ENCODE measurements around the gene KDM1A. TPM values are rescaled to one million over a fixed set of nuclear protein-coding genes. Genes with fewer than 3 reads are reported as not detected.

KDM1A gene

GRCh38 chr1:23126200-23126599 lies 106.9 kb downstream of the KDM1A start:
- H4K8ac ChIP-seq (ENCODE audit: low read depth, low read length): no peak overlapping the region
- no peak overlapping the region for H4K5ac ChIP-seq (ENCODE audit: low read length)
- H3K79me1 ChIP-seq (ENCODE audit: low read length): peaks cover 21% of the 10 kb centered on the region
- H3K9ac ChIP-seq (ENCODE audit: low read length): no peak overlapping the region
- H2BK5ac ChIP-seq (ENCODE audit: low read length): no peak overlapping the region
- H3K23ac ChIP-seq (ENCODE audit: low read length): no peak overlapping the region
- no peak overlapping the region for H3K27ac ChIP-seq (ENCODE audit: low read depth, low read length)
- H3K36me3 ChIP-seq (ENCODE audit: control insufficient read depth, insufficient read depth, low read length): no peaks in the 10 kb centered on the region
- H3K4me1 ChIP-seq (ENCODE audit: control insufficient read depth, low read depth, low read length): peaks cover 6% of the 10 kb centered on the region
- no peak overlapping the region for H2BK15ac ChIP-seq (replicated peaks; ENCODE audit: low read depth)
- DNase-seq: no peak
- no peak overlapping the region for H3K18ac ChIP-seq (ENCODE audit: low read length)
- peaks cover 39% of the 10 kb centered on the region for H3K79me2 ChIP-seq (ENCODE audit: control insufficient read depth, insufficient read depth, low read length)
- no peak overlapping the region for H3K4me2 ChIP-seq (ENCODE audit: low read length)
- H2BK120ac ChIP-seq (ENCODE audit: low read depth, low read length): no peak overlapping the region
- no peak overlapping the region for H3K56ac ChIP-seq (ENCODE audit: low read length)
- H2AK5ac ChIP-seq (ENCODE audit: low read length): no peak overlapping the region
- no peaks in the 10 kb centered on the region for H3K27me3 ChIP-seq (ENCODE audit: insufficient read depth, low read length, poor library complexity)
- H3K4me3 ChIP-seq (ENCODE audit: low read length): no peak overlapping the region
- no peak overlapping the region for H3K4ac ChIP-seq (ENCODE audit: low read depth, low read length)
- no CpG with 5 or more reads among the region's 1 CpG for WGBS (ENCODE audit: extremely low coverage, insufficient coverage, low lambda C conversion rate)

GRCh38 chr1:23126801-23127200 lies 107.5 kb downstream of the KDM1A start:
- Histone ChIP-seq H3K18ac (ENCODE audit: low read length) (no peak overlapping the region), H2BK15ac (replicated peaks; ENCODE audit: low read depth) (no peak overlapping the region), H3K4me1 (ENCODE audit: control insufficient read depth, low read depth, low read length) (peaks cover 6% of the 10 kb centered on the region), H4K5ac (ENCODE audit: low read length) (no peak overlapping the region), H3K4ac (ENCODE audit: low read depth, low read length) (no peak overlapping the region), H3K36me3 (ENCODE audit: control insufficient read depth, insufficient read depth, low read length) (no peaks in the 10 kb centered on the region), H3K4me3 (ENCODE audit: low read length) (no peak overlapping the region), H3K27ac (ENCODE audit: low read depth, low read length) (no peak overlapping the region), H3K4me2 (ENCODE audit: low read length) (no peak overlapping the region), H2BK5ac (ENCODE audit: low read length) (no peak overlapping the region), H2BK120ac (ENCODE audit: low read depth, low read length) (no peak overlapping the region), H3K23ac (ENCODE audit: low read length) (no peak overlapping the region), H3K79me2 (ENCODE audit: control insufficient read depth, insufficient read depth, low read length) (peaks cover 38% of the 10 kb centered on the region), H3K56ac (ENCODE audit: low read length) (no peak overlapping the region), H2AK5ac (ENCODE audit: low read length) (no peak overlapping the region), H3K27me3 (ENCODE audit: insufficient read depth, low read length, poor library complexity) (no peaks in the 10 kb centered on the region), H4K8ac (ENCODE audit: low read depth, low read length) (no peak overlapping the region), H3K79me1 (ENCODE audit: low read length) (peaks cover 22% of the 10 kb centered on the region), H3K9ac (ENCODE audit: low read length) (no peak overlapping the region)
- no peak for DNase-seq
- no CpG with 5 or more reads among the region's 3 CpGs for WGBS (ENCODE audit: extremely low coverage, insufficient coverage, low lambda C conversion rate)

- no peaks in the 10 kb centered on the region for H3K27me3 ChIP-seq (ENCODE audit: insufficient read depth, low read length, poor library complexity)
- no peak overlapping the region for H2AK5ac ChIP-seq (ENCODE audit: low read length)
- H4K5ac ChIP-seq (ENCODE audit: low read length): no peak overlapping the region
- no peak overlapping the region for H2BK120ac ChIP-seq (ENCODE audit: low read depth, low read length)
- H3K4ac ChIP-seq (ENCODE audit: low read depth, low read length): no peak overlapping the region
- peaks cover 38% of the 10 kb centered on the region for H3K79me2 ChIP-seq (ENCODE audit: control insufficient read depth, insufficient read depth, low read length)
- H4K8ac ChIP-seq (ENCODE audit: low read depth, low read length): no peak overlapping the region
- H3K4me2 ChIP-seq (ENCODE audit: low read length): no peak overlapping the region
- H3K18ac ChIP-seq (ENCODE audit: low read length): no peak overlapping the region
- no peak overlapping the region for H3K56ac ChIP-seq (ENCODE audit: low read length)
- no peak overlapping the region for H2BK5ac ChIP-seq (ENCODE audit: low read length)
- no peak overlapping the region for H3K27ac ChIP-seq (ENCODE audit: low read depth, low read length)
- H3K36me3 ChIP-seq (ENCODE audit: control insufficient read depth, insufficient read depth, low read length): no peaks in the 10 kb centered on the region
- H3K4me1 ChIP-seq (ENCODE audit: control insufficient read depth, low read depth, low read length): no peaks in the 10 kb centered on the region
- peaks cover 10% of the 10 kb centered on the region for H3K79me1 ChIP-seq (ENCODE audit: low read length)
- no peak overlapping the region for H3K4me3 ChIP-seq (ENCODE audit: low read length)
- no peak for DNase-seq
- no peak overlapping the region for H3K9ac ChIP-seq (ENCODE audit: low read length)
- no peak overlapping the region for H3K23ac ChIP-seq (ENCODE audit: low read length)
- no peak overlapping the region for H2BK15ac ChIP-seq (replicated peaks; ENCODE audit: low read depth)
Measured at GRCh38 chr1:23129846-23130245, 110.6 kb downstream of the KDM1A start.

GRCh38 chr1:23132033-23132432 lies 112.8 kb downstream of the KDM1A start:
- Histone ChIP-seq H3K27ac (ENCODE audit: low read depth, low read length) (no peak overlapping the region), H2BK15ac (replicated peaks; ENCODE audit: low read depth) (no peak overlapping the region)

More at GRCh38 chr1:23132033-23132432, 112.8 kb downstream of the KDM1A start:
- no peak overlapping the region for H2AK5ac ChIP-seq (ENCODE audit: low read length)
- no peaks in the 10 kb centered on the region for H3K36me3 ChIP-seq (ENCODE audit: control insufficient read depth, insufficient read depth, low read length)
- H3K27me3 ChIP-seq (ENCODE audit: insufficient read depth, low read length, poor library complexity): no peaks in the 10 kb centered on the region
- H3K4me2 ChIP-seq (ENCODE audit: low read length): no peak overlapping the region
- DNase-seq: no peak
- H3K4me3 ChIP-seq (ENCODE audit: low read length): no peak overlapping the region
- H4K5ac ChIP-seq (ENCODE audit: low read length): no peak overlapping the region
- no peak overlapping the region for H4K8ac ChIP-seq (ENCODE audit: low read depth, low read length)
- H3K4ac ChIP-seq (ENCODE audit: low read depth, low read length): no peak overlapping the region
- no CpG with 5 or more reads among the region's 1 CpG for WGBS (ENCODE audit: extremely low coverage, insufficient coverage, low lambda C conversion rate)
- no peak overlapping the region for H3K18ac ChIP-seq (ENCODE audit: low read length)
- no peaks in the 10 kb centered on the region for H3K4me1 ChIP-seq (ENCODE audit: control insufficient read depth, low read depth, low read length)
- H3K79me2 ChIP-seq (ENCODE audit: control insufficient read depth, insufficient read depth, low read length): peaks cover 33% of the 10 kb centered on the region
- H3K23ac ChIP-seq (ENCODE audit: low read length): no peak overlapping the region
- no peak overlapping the region for H3K56ac ChIP-seq (ENCODE audit: low read length)
- H3K9ac ChIP-seq (ENCODE audit: low read length): no peak overlapping the region
- H3K79me1 ChIP-seq (ENCODE audit: low read length): peaks cover 5% of the 10 kb centered on the region
- no peak overlapping the region for H2BK5ac ChIP-seq (ENCODE audit: low read length)
- no peak overlapping the region for H2BK120ac ChIP-seq (ENCODE audit: low read depth, low read length)

Small RNA genes within 50 kb of the gene (small RNA-seq; reads per million reads assigned to genes)
- gene MIR3115 (ENCODE audit: insufficient read depth) (not detected), gene MIR4419A (ENCODE audit: insufficient read depth) (not detected)
